ENCODE results near the gene AGPAT3.
"Not testable (repeated sequence)": the region's sequence is repeated elsewhere in the genome, so short reads cannot be mapped to it uniquely, and the experiment has no call there.

The AGPAT3 gene

GRCh38 chr21:43864962-43865539 is at the start of gene AGPAT3:
Gene AGPAT3 (plus strand): TSS chr21:43865223. CDS start chr21:43959682, 94,459 bp downstream.
- DNase-seq: peak; percentile 44

GRCh38 chr21:43815991-43816390 is 49.0 kb upstream of the AGPAT3 start:
- DNase-seq: no peak

DNA sequence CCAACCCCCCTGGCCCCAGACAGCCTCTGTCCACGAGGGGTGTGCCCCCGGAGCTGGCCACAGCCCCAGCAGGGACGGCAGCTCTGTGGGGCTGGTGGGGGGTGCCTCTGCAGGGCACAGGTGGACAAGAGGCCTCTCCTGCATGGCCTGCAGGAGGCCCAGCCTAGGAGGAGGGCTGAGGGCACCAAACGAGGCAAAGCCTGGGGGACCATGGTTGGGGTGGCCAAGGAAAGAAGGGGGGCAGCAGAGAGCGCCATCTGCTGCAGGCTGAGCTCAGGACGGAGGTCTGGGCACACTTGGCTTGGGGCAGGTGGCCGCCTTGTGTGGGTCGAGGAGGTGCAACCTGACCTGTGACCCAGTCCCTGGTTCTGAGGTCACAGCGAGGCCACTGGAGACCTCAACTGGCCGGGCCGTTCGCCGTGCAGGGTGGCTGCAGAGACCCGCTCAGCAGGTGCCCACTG is 48.4 kb upstream of the AGPAT3 start:
- no peak for DNase-seq

GRCh38 chr21:43817157-43818086 is 47.6 kb upstream of the AGPAT3 start:
- peak; percentile 80 for DNase-seq

- peak; percentile 88 for DNase-seq
Measured at GRCh38 chr21:43818685-43819084, 46.3 kb upstream of the AGPAT3 start.

DNA sequence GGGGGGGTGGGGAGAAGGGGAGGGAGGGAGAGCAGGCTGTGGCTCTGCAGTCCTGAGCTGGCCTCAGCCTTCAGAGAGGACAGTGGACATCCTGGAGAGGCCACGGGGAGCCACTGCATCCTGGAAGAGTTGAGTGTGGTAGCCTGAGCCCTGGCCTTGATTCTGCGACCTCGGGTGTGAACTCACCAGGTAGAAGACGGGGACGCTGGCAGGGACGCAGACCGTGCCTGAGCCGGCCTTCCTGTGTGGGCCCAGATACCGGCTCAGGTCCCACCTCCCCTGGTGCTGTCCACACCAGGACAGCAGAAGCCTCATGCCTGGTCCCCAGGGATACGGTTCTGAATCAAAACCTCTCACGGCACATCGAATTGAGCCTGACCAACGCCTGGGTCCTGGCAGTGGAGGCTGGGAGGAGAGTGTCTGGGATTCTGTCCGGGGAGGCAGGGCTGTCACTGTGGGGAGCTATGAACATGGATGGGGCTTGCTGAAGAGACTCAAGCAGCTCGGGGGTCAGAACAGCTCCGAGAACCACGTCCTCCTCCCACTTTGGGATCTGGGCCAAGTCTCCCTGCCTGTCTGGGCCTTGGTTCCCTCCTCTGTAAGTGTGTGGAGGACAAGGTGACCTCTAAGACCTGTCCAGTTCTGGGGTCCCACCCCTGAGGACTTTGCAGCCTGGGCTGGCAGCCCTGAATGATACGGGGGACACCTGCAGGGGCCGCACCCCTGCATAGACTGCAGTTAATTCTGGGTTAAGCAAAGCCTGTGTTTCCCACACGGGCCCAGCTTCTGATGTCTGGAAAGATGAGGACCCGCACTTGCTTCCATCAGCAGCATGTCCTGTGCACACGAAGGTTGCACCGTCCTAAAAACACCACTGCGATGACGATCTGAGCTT is 45.3 kb upstream of the AGPAT3 start:
- DNase-seq: no peak

- DNase-seq: no peak
Measured at GRCh38 chr21:43820466-43820865, 44.6 kb upstream of the AGPAT3 start.

DNA sequence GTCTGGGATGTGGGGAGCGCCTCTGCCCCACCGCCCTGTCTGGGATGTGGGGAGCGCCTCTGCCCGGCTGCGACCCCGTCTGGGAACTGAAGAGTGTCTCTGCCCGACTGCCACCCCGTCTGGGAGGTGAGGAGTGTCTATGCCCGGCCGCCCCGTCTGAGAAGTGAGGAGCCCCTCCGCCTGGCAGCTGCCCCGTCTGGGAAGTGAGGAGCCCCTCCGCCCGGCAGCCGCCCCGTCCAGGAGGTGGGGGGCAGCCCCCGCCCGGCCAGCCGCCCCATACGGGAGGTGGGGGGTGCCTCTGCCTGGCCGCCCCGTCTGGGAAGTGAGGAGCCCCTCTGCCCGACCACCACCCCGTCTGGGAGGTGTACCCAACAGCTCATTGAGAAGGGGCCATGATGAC is 42.9 kb upstream of the AGPAT3 start:
- DNase-seq: not testable (repeated sequence)

DNA sequence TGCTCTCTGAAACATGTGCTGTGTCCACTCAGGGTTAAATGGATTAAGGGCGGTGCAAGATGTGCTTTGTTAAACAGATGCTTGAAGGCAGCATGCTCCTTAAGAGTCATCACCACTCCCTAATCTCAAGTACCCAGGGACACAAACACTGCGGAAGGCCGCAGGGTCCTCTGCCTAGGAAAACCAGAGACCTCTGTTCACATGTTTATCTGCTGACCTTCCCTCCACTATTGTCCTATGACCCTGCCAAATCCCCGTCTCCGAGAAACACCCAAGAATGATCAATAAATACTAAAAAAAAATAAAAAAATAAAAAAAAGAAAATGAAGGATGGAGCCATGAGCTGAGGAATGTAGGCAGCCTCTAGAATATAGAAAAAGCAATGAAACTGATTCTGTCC is 42.3 kb upstream of the AGPAT3 start:
- DNase-seq: not testable (repeated sequence)

- DNase-seq: peak; percentile 73
Measured at GRCh38 chr21:43824333-43825241, 40.4 kb upstream of the AGPAT3 start.

GRCh38 chr21:43825242-43825935 is 39.6 kb upstream of the AGPAT3 start:
- no peak for DNase-seq

DNA sequence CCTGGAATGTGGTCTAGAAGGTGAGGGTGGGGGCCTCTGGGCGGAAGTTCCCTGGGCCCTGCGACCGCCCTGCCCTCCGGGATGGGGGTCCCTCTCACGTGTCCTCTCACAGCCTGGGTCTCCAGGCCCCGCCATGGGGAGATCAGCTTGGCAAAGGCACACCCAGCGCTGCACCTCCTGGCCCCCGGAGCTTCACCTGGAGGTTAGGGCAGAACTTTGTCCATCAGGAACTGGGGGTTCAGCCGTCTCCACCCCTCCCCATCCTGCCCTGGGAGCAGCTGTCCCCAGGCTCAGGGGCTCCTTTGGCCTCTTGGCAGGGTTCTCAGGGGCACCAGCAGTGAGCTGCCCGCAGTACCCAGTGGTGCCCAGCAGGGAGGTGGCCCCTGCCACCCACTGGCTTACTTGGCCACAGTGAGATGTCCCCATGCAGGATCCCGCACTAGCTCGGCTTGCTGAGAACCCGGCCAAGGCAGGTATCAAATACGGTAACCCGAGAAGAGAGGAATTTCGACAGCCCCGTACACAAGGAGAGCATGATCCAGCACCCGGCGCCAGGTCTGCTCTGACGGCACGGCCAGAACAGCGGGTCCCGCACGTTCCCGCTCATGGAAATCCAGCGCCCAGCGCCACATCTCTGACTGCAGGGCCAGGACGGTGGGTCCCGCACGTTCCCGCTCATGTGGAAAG is 38.9 kb upstream of the AGPAT3 start:
- DNase-seq: no peak

DNA sequence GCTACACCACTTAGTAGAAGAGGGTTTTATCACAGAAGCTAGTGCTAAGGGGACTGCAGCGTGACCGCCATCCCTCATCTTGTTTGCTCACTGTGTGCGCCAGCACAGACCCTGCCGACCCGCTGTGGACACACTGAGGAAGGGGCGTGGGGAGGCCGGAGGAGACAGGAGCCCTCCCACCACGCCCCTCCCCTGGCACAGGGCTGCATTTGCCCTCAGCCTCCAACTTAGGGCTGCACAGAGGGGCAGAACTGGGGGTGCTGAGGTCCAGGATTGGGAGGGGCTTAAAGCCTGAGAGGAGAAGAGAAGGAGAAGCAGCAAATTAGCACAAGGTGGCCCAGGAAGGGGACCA is 38.4 kb upstream of the AGPAT3 start:
- no peak for DNase-seq

DNA sequence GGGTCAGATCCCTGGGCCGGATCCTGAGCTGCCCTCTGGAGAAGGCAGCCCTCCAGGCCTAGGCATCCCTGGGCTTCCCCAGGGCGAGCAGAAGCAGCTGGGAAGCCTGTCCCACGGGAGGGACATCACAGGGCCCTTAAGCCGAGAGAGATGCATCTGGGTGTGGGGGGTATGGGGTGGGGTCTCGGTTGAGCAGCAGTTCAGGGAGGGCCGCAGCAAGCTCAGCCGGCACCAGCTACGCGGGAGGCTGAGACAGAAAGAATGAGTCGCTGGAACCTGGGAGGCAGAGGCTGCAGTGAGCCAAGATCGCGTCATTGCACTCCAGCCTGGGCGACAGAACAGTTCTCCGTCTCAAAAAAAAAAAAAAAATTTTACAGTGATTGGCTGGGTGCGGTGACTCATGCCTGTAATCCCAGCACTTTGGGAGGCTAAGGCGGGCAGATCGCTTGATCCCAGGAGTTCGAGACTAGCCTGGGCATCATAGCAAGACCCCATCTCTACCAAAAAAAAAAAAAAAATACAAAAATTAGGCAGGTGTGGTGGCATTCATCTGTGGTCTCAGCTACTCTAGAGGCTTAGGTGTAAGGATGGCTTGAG is 37.9 kb upstream of the AGPAT3 start:
- no peak for DNase-seq

- DNase-seq: no peak
Measured at GRCh38 chr21:43829161-43829560, 35.9 kb upstream of the AGPAT3 start.

DNA sequence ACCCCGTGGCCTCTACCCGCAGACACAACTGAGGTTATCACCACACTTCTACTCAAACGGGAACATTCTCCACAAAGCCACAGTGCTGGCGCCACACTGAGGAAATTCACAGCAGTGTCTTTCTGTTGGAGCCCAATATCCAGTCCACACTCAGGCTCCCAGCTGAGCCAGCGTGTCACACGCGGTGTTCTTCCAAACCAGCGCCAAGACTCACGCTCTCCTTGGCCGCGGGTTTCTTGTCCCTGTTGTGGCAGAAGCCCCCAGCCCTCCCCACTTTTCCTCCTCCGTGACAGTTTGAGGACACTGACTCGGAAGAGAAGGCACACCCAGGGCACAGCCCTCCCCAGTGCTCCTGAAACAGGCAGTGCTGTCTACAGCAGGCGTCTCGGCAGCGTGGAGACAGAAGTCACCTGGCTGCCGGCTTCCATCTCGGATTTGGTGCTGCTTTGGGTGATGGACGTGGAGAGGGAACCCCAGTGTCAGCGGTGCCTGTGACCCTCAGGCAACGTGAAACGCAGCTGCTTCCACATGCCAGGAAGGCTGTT is 35.4 kb upstream of the AGPAT3 start:
- peak; percentile 54 for DNase-seq

- no peak for DNase-seq
Measured at GRCh38 chr21:43832158-43832550, 32.9 kb upstream of the AGPAT3 start.

GRCh38 chr21:43832648-43833047 is 32.4 kb upstream of the AGPAT3 start:
- no peak for DNase-seq

- no peak for DNase-seq
Measured at GRCh38 chr21:43834146-43834905, 30.7 kb upstream of the AGPAT3 start.

Measured in inflammatory macrophage treated with lipopolysaccharide for 4 hours (primary cell).